ENCODE results near the gene ZNF816. TPM values are rescaled to one million over a fixed set of nuclear protein-coding genes. Genes with fewer than 3 reads are reported as not detected.
A peak's percentile ranks its signal among the peaks of the same experiment; 100 is the strongest.
"Not testable (repeated sequence)": the region's sequence is repeated elsewhere in the genome, so short reads cannot be mapped to it uniquely, and the experiment has no call there.

The ZNF816 gene
- polyA plus RNA-seq, 1 donor = 18.3 TPM

GRCh38 chr19:52935434-52935833 is 27.2 kb downstream of the ZNF816 start:
- DNase-seq = no peak

GRCh38 chr19:52924641-52925040 is 38.0 kb downstream of the ZNF816 start:
- DNase-seq = not testable (repeated sequence)

- DNase-seq = no peak
These were observed 38.7 kb downstream of the ZNF816 start for GRCh38 chr19:52923778-52924593.

GRCh38 chr19:52922841-52923777 is 39.6 kb downstream of the ZNF816 start, which contains the start of gene ZNF888:
Gene ZNF888 (minus strand): TSS chr19:52923428. CDS start chr19:52917873, 5,555 bp downstream.
- peak; percentile 80 for DNase-seq

DNA sequence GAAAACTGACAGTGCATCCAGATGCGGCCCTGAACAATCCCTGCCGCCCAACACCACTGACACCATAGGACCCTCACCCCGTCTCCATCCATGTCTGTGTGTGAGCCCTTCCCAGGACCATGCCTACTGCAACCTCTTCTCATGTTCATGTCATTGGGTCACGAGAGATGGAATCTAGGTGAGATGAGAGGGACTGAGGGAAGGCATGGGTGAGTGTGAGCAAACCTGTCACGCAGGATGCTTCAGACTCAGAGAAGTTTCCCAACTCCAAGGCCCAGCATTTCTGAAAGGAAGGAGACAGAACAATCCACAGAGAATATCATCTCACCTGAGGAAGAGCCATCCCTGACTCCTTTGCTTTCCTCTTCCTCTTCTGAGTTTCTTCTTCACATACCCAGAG is 45.1 kb downstream of the ZNF816 start:
- no peak for DNase-seq

- DNase-seq = no peak
These were observed 52.0 kb downstream of the ZNF816 start for GRCh38 chr19:52910648-52911047.

DNA sequence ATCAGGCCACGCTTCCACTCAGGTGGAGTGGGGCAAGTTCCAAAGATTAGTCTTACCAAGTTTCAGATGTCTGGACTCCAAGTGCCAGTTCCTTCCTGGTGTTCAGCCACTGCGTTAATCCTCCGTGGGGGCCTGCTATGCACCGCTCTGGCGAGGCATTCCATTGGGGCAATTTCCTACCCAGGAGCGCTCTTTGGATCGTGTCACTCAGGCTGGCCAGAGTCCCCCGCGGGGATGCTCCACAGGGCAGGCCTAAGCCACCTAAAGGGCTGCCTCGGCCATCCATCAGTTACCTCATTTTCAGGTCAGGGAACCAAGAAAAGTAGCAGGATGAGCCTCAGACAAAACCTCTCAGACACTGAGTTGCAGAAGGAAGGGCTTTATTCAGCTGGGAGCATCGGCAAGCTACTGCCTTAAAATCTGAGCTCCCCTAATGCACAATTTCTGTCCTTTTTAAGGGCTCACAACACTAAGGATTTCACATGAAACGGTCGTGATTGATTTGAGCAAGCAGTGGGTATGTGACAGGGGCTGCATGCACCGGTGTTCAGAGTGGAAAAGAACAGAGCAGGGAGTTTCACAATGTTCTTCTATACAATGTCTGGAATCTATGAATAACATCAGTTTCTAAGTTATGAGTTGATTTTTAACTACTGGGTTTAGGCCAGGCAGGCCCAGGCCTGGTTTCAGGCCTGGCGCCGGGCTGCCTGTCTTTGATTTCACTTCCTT is 58.5 kb downstream of the ZNF816 start:
- not testable (repeated sequence) for DNase-seq

DNA sequence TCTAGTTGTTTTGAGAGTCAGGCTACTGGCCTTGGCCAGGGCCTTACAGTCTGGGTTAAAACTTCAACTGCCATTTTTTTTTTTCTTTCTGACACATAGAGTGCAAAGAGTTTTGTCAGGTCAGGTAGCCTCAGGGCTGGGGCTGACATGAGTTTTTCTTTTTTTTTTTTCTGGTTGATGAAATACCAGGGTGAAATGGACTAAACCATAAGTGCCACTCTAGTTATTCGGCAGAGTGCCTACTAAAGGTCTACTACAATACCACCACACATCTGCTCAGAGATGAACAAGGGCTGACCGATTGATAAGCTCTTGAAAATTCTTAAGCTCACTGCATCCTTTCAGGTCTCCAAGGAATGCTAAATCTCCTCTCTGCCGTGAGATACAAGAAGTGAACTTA is 60.8 kb downstream of the ZNF816 start:
- DNase-seq = no peak

Other genes starting within 250 kb of the ZNF816 start
- 28.7 TPM for gene ZNF611, start 227.8 kb downstream of the ZNF816 start, polyA plus RNA-seq (ENCODE audit: insufficient read length)
- gene ZNF600, start 176.1 kb downstream of the ZNF816 start, polyA plus RNA-seq (ENCODE audit: insufficient read length) = 9.2 TPM
- gene ZNF28, start 141.2 kb downstream of the ZNF816 start, polyA plus RNA-seq (ENCODE audit: insufficient read length) = 21.1 TPM
- 57.9 TPM for gene ZNF468, start 105.3 kb downstream of the ZNF816 start, polyA plus RNA-seq (ENCODE audit: insufficient read length)
- gene ZNF320, start 65.2 kb downstream of the ZNF816 start, polyA plus RNA-seq (ENCODE audit: insufficient read length) = 56.9 TPM
- 14.8 TPM for gene ZNF888, start 39.5 kb downstream of the ZNF816 start, polyA plus RNA-seq (ENCODE audit: insufficient read length)
- gene ERVV-1, start 51.0 kb upstream of the ZNF816 start, polyA plus RNA-seq (ENCODE audit: insufficient read length) = 0.38 TPM
- 0.33 TPM for gene ERVV-2, start 81.9 kb upstream of the ZNF816 start, polyA plus RNA-seq (ENCODE audit: insufficient read length)
- gene ZNF160, start 140.5 kb upstream of the ZNF816 start, polyA plus RNA-seq (ENCODE audit: insufficient read length) = 85.2 TPM
- gene ZNF415, start 170.0 kb upstream of the ZNF816 start, polyA plus RNA-seq (ENCODE audit: insufficient read length) = 27.3 TPM
- 17.3 TPM for gene ZNF347, start 196.2 kb upstream of the ZNF816 start, polyA plus RNA-seq (ENCODE audit: insufficient read length)
- gene ZNF665, start 230.5 kb upstream of the ZNF816 start, polyA plus RNA-seq (ENCODE audit: insufficient read length) = 11.7 TPM

All from left kidney (tissue), 2 donors.